Fibroblast of peridontal ligament (primary cell): ENCODE measurements around the gene DDIAS.
"Not testable (repeated sequence)": the region's sequence is repeated elsewhere in the genome, so short reads cannot be mapped to it uniquely, and the experiment has no call there.

Experiments
- DNase-seq: peaks from one replicate; pipeline ENCODE4 v3.0.0-alpha.2; 2010; ENCODE audit errors: extremely low read depth

The DDIAS gene

GRCh38 chr11:82901165-82901921, at the start of gene DDIAS:
Gene DDIAS, plus strand, starts transcription at chr11:82901736. Its CDS starts 13,003 bp downstream, at chr11:82914739.
- DNase-seq, result peak; percentile 98

GRCh38 chr11:82854242-82854641, 47.3 kb upstream of the DDIAS start:
- DNase-seq, result no peak

GRCh38 chr11:82854916-82855315, 46.6 kb upstream of the DDIAS start:
- not testable (repeated sequence) for DNase-seq

- DNase-seq, result no peak
These were observed 45.9 kb upstream of the DDIAS start for GRCh38 chr11:82855616-82856015.

- DNase-seq, result no peak
These were observed 44.4 kb upstream of the DDIAS start for GRCh38 chr11:82857145-82857544.

- DNase-seq, result no peak
These were observed 43.4 kb upstream of the DDIAS start for GRCh38 chr11:82858133-82858532.

- peak; percentile 83 for DNase-seq
These were observed 42.9 kb upstream of the DDIAS start for GRCh38 chr11:82858556-82859091.

- peak; percentile 42 for DNase-seq
These were observed 41.8 kb upstream of the DDIAS start for GRCh38 chr11:82859750-82860149.

- DNase-seq, result no peak
These were observed 39.2 kb upstream of the DDIAS start for GRCh38 chr11:82862379-82862778.

- DNase-seq, result no peak
These were observed 38.3 kb upstream of the DDIAS start for GRCh38 chr11:82863209-82863608.

GRCh38 chr11:82864268-82864667, 37.3 kb upstream of the DDIAS start:
- peak; percentile 47 for DNase-seq

- DNase-seq, result no peak
These were observed 35.7 kb upstream of the DDIAS start for GRCh38 chr11:82865841-82866240.

GRCh38 chr11:82867495-82868082, 33.9 kb upstream of the DDIAS start:
- DNase-seq, result peak; percentile 89

GRCh38 chr11:82869657-82870056, 31.9 kb upstream of the DDIAS start:
- no peak for DNase-seq

- no peak for DNase-seq
These were observed 29.9 kb upstream of the DDIAS start for GRCh38 chr11:82871646-82872045.

GRCh38 chr11:82872377-82873150, 29.0 kb upstream of the DDIAS start:
- no peak for DNase-seq

GRCh38 chr11:82873919-82874333, 27.6 kb upstream of the DDIAS start:
- no peak for DNase-seq

GRCh38 chr11:82874646-82875523, 26.7 kb upstream of the DDIAS start:
- no peak for DNase-seq

GRCh38 chr11:82883853-82884252, 17.7 kb upstream of the DDIAS start:
- no peak for DNase-seq

- DNase-seq, result no peak
These were observed 12.2 kb upstream of the DDIAS start for GRCh38 chr11:82889133-82890001.

GRCh38 chr11:82890002-82890341, 11.6 kb upstream of the DDIAS start:
- no peak for DNase-seq
